HTR-8/SVneo (cell line): ENCODE measurements around the gene LGALS7B.
"Not testable (repeated sequence)": the region's sequence is repeated elsewhere in the genome, so short reads cannot be mapped to it uniquely, and the experiment has no call there.

Experiments used
- DNase-seq: peaks from one replicate; pipeline ENCODE4 v3.0.0; 2011; ENCODE audit warnings: low spot score, mixed read lengths; ENCODE audit not compliant: insufficient read length
- FAIRE-seq: peaks from 2 replicates; lab custom pipeline; 2011; peaks lifted over from hg19 to GRCh38; lab: Jason Lieb, UNC

The LGALS7B gene

GRCh38 chr19:38766276-38767047, 22.5 kb upstream of the LGALS7B start:
- no peak for FAIRE-seq
- DNase-seq = no peak

GRCh38 chr19:38769635-38770211, 19.3 kb upstream of the LGALS7B start:
- no peak for FAIRE-seq
- DNase-seq = no peak

GRCh38 chr19:38770228-38770948, 18.6 kb upstream of the LGALS7B start:
- DNase-seq, FAIRE-seq: not testable (repeated sequence)

- DNase-seq, FAIRE-seq: not testable (repeated sequence)
These were observed 18.1 kb upstream of the LGALS7B start for GRCh38 chr19:38770949-38771275.

GRCh38 chr19:38771569-38771968, 17.4 kb upstream of the LGALS7B start:
- not testable (repeated sequence) for DNase-seq, FAIRE-seq

GRCh38 chr19:38773469-38774177, 15.4 kb upstream of the LGALS7B start, which contains the start of gene LGALS7:
Gene LGALS7 (minus strand): TSS chr19:38773517. CDS start chr19:38773492, 25 bp downstream.
- FAIRE-seq (no peak), DNase-seq (no peak)

GRCh38 chr19:38774181-38774950, 14.6 kb upstream of the LGALS7B start:
- no peak for DNase-seq

GRCh38 chr19:38778733-38779132, 10.3 kb upstream of the LGALS7B start:
- DNase-seq (no peak), FAIRE-seq (no peak)

More at GRCh38 chr19:38774181-38774950, 14.6 kb upstream of the LGALS7B start:
- no peak for FAIRE-seq

GRCh38 chr19:38780443-38780842, 8.6 kb upstream of the LGALS7B start:
- DNase-seq = no peak
- FAIRE-seq = no peak

GRCh38 chr19:38781058-38781457, 7.9 kb upstream of the LGALS7B start:
- FAIRE-seq = no peak
- DNase-seq = no peak

GRCh38 chr19:38782212-38782611, 6.8 kb upstream of the LGALS7B start:
- not testable (repeated sequence) for FAIRE-seq, DNase-seq

- no peak for FAIRE-seq
- DNase-seq = no peak
These were observed 4.8 kb upstream of the LGALS7B start for GRCh38 chr19:38784224-38784623.

- DNase-seq (no peak), FAIRE-seq (peak; percentile 23)
These were observed 3.8 kb upstream of the LGALS7B start for GRCh38 chr19:38785187-38785699.

GRCh38 chr19:38786061-38786460, 2.9 kb upstream of the LGALS7B start:
- DNase-seq, FAIRE-seq: not testable (repeated sequence)

GRCh38 chr19:38786572-38787265, 2.3 kb upstream of the LGALS7B start:
- DNase-seq (no peak), FAIRE-seq (no peak)

GRCh38 chr19:38790507-38791403, 1.8 kb downstream of the LGALS7B start:
- not testable (repeated sequence) for DNase-seq
- FAIRE-seq = peak; percentile 88

GRCh38 chr19:38791451-38792064, 2.6 kb downstream of the LGALS7B start:
- DNase-seq, FAIRE-seq: not testable (repeated sequence)
